OCI-LY7 (cell line): Measurements from ENCODE around the gene ALG9.

ENCODE experiments used
- CTCF ChIP-seq: fragments of 200-600 bp; sonication (generic); conservative IDR thresholded peaks from 2 replicates; pipeline ENCODE4 v1.5.1; 2014; ENCODE audit warnings: mild to moderate bottlenecking, antibody characterized with exemption, low read length, moderate library complexity, mixed read lengths
- EZH2phosphoT487 ChIP-seq: fragments of 200-600 bp; sonication (generic); IDR thresholded peaks from 2 replicates; pipeline ENCODE4 v1.6.1; 2018; ENCODE audit warnings: low read depth, borderline replicate concordance, mild to moderate bottlenecking, mixed run types, antibody characterized with exemption, low read length, moderate library complexity, mixed read lengths

GRCh38 chr11:111793863-111794262 lies 77.5 kb downstream of the ALG9 start:
- TF ChIP-seq CTCF, result no peak
- no peak for TF ChIP-seq EZH2phosphoT487
